ENCODE data around the gene MACF1. TPM values are rescaled to one million over a fixed set of nuclear protein-coding genes. Genes with fewer than 3 reads are reported as not detected.

MACF1 gene
- total RNA-seq, 2 experiments from 2014 or later = 248 to 252 TPM

GRCh38 chr1:39408641-39409054, 204.2 kb downstream of the MACF1 start:
- Histone ChIP-seq H3K4me1 (ENCODE audit: insufficient read depth, low read length) (peaks cover 40% of the 10 kb centered on the region), H3K36me3 (ENCODE audit: insufficient read depth, low read length) (peaks cover 20% of the 10 kb centered on the region), H3K27ac (ENCODE audit: low read depth in 1 of 2, low read length in 2 of 2) (peak overlapping the region in 1 of 2 donors; percentile 21), H3K27me3 (ENCODE audit: control insufficient read depth in 1 of 2, insufficient read depth in 2 of 2, low read length in 2 of 2) (no peaks in the 10 kb centered on the region), H3K9me3 (ENCODE audit: control insufficient read depth in 1 of 2, insufficient read depth in 1 of 2, low read length in 2 of 2) (no peaks in the 10 kb centered on the region), H3K4me3 (ENCODE audit: low read length) (peak overlapping the region; percentile 61)
- intact Hi-C loops (cut with DNase I, micrococcal nuclease) = loop anchor here in 1 of 2 experiments (10.0 kb wide), 2 partner anchors 166 to 544 kb away; partner anchors contain the start of gene PABPC4
- POLR2A ChIA-PET = interaction anchor here (2.8 kb wide), 1 partner anchor 14 kb away, joined by 13 read pairs; no protein-coding TSS in a partner anchor
- peak overlapping the region; percentile 77 for H3K4me3 Mint-ChIP-seq
- DNase-seq (peak; percentile 61 to 96 (median 79)), ATAC-seq (ENCODE audit: poor library complexity) (peak; percentile 83)
- H3K36me3 Mint-ChIP-seq (ENCODE audit: low read depth) = peaks cover 13% of the 10 kb centered on the region
- no peak for TF ChIP-seq CTCF (IDR thresholded peaks at IDR 0.05)
- H3K27me3 Mint-ChIP-seq = no peaks in the 10 kb centered on the region
- no peaks in the 10 kb centered on the region for H3K9me3 Mint-ChIP-seq
- peaks cover 66% of the 10 kb centered on the region for H3K4me1 Mint-ChIP-seq (ENCODE audit: low read depth)
- H3K27ac Mint-ChIP-seq = no peak overlapping the region
- CTCF ChIA-PET = interaction anchor here (0.8 to 1.6 kb wide), 3 partner anchors 9 to 24 kb away, joined by 3 to 4 read pairs (median 3); no protein-coding TSS in a partner anchor

DNA sequence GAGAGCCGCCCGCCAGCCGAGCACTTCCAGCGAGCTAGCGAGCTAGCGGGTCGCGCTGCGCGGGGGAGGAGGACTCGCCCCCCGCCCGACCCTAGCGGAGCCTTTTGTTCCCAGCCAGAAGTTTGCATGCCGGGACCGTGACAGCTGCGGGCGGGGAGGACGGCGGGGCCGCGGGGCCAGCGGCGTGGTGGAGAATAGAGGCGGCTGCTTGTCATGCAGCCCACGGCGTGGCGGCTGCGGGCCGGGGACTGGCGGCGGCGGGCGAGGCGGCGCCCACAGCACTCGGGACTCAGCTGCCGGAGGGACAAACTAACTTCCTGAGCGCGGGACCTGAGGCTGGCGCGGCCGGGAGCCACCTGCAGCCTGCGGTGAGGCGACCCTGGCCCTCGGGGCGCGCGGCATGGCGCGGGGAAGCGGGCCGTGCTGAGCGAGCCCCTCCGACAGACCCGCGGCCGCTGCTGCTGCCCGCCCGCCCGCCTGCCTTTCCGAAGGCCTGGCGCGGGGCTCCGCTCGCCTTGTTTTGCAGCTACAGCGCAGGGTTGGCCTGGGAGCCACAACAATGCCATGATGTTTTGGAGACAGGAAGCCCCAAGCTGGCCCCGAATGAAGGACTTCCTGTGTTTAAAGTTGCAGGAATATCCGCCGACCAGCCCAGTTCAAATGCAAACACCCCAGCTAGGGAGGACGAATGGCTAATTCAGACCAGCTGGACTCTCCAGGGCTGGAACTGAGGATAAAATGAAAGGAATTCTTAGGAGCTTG, 204.7 kb downstream of the MACF1 start:
- peak overlapping the region; percentile 61 for H3K4me3 ChIP-seq (ENCODE audit: low read length)
- H3K9me3 ChIP-seq (ENCODE audit: control insufficient read depth in 1 of 2, insufficient read depth in 1 of 2, low read length in 2 of 2) = no peaks in the 10 kb centered on the region
- peak overlapping the region in 1 of 2 donors; percentile 23 for H3K27ac ChIP-seq (ENCODE audit: low read depth in 1 of 2, low read length in 2 of 2)
- peaks cover 25% of the 10 kb centered on the region for H3K36me3 ChIP-seq (ENCODE audit: insufficient read depth, low read length)
- H3K27ac Mint-ChIP-seq = peak overlapping the region; percentile 76
- DNase-seq = peak in 7 of 14 experiments; percentile 8 to 46 (median 10)
- ChIA-PET CTCF (interaction anchor here (0.8 to 2.6 kb wide), 8 partner anchors 8 to 226 kb away, joined by 3 to 25 read pairs (median 9); no protein-coding TSS in a partner anchor), POLR2A (interaction anchor here (2.8 kb wide), 1 partner anchor 14 kb away, joined by 13 read pairs; no protein-coding TSS in a partner anchor)
- no peak for TF ChIP-seq CTCF (IDR thresholded peaks at IDR 0.05)
- no peaks in the 10 kb centered on the region for H3K27me3 Mint-ChIP-seq
- H3K4me1 Mint-ChIP-seq (ENCODE audit: low read depth) = peaks cover 72% of the 10 kb centered on the region
- no peaks in the 10 kb centered on the region for H3K27me3 ChIP-seq (ENCODE audit: control insufficient read depth in 1 of 2, insufficient read depth in 2 of 2, low read length in 2 of 2)
- peaks cover 15% of the 10 kb centered on the region for H3K36me3 Mint-ChIP-seq (ENCODE audit: low read depth)
- no peak for ATAC-seq (ENCODE audit: poor library complexity)
- peaks cover 45% of the 10 kb centered on the region for H3K4me1 ChIP-seq (ENCODE audit: insufficient read depth, low read length)
- no peaks in the 10 kb centered on the region for H3K9me3 Mint-ChIP-seq
- H3K4me3 Mint-ChIP-seq = peak overlapping the region; percentile 86
- intact Hi-C loops (cut with DNase I, micrococcal nuclease) = loop anchor here in 1 of 2 experiments (10.0 kb wide), 2 partner anchors 166 to 544 kb away; partner anchors contain the start of gene PABPC4

GRCh38 chr1:39410915-39411436, 206.5 kb downstream of the MACF1 start:
- Mint-ChIP-seq H3K36me3 (ENCODE audit: low read depth) (peaks cover 26% of the 10 kb centered on the region), H3K4me1 (ENCODE audit: low read depth) (peaks cover 64% of the 10 kb centered on the region), H3K9me3 (no peaks in the 10 kb centered on the region), H3K27ac (peak overlapping the region; percentile 6), H3K4me3 (peak overlapping the region; percentile 76), H3K27me3 (no peaks in the 10 kb centered on the region)
- H3K36me3 ChIP-seq (ENCODE audit: insufficient read depth, low read length) = peaks cover 31% of the 10 kb centered on the region
- peaks cover 38% of the 10 kb centered on the region for H3K4me1 ChIP-seq (ENCODE audit: insufficient read depth, low read length)
- peak; percentile 59 for TF ChIP-seq CTCF (IDR thresholded peaks at IDR 0.05)
- H3K4me3 ChIP-seq (ENCODE audit: low read length) = no peak overlapping the region
- ChIA-PET CTCF (interaction anchor here (0.5 to 2.6 kb wide), 34 partner anchors 9 to 832 kb away, joined by 3 to 25 read pairs (median 5); no protein-coding TSS in a partner anchor), POLR2A (interaction anchor here (0.6 to 2.8 kb wide), 6 partner anchors 12 to 312 kb away, joined by 3 to 14 read pairs (median 4); no protein-coding TSS in a partner anchor)
- no peaks in the 10 kb centered on the region for H3K9me3 ChIP-seq (ENCODE audit: control insufficient read depth in 1 of 2, insufficient read depth in 1 of 2, low read length in 2 of 2)
- H3K27ac ChIP-seq (ENCODE audit: low read depth in 1 of 2, low read length in 2 of 2) = no peak overlapping the region
- H3K27me3 ChIP-seq (ENCODE audit: control insufficient read depth in 1 of 2, insufficient read depth in 2 of 2, low read length in 2 of 2) = no peaks in the 10 kb centered on the region
- intact Hi-C loops (cut with DNase I, micrococcal nuclease) = loop anchor here (2.0 to 5.0 kb wide), 4 partner anchors 16 to 312 kb away; no protein-coding TSS in a partner anchor
- peak; percentile 53 to 82 (median 64) for DNase-seq
- peak; percentile 60 for ATAC-seq (ENCODE audit: poor library complexity)
